Activated CD4-positive, CD25-positive, alpha-beta regulatory T cell treated with anti-CD3 and anti-CD28 coated beads, Interleukin-2, amount 50 U/mL, for 24 hours (primary cell): Measurements from ENCODE around the gene ZNF516.

Experiments used
- ATAC-seq, 2 donors: fragments of 150-1000 bp; cut with Tn5 transposase; one replicate each; pipeline ENCODE4 v1.10.0; 2021; ENCODE audit warnings: mild to moderate bottlenecking in 1 of 2, moderate library complexity in 1 of 2

ZNF516 gene

DNA sequence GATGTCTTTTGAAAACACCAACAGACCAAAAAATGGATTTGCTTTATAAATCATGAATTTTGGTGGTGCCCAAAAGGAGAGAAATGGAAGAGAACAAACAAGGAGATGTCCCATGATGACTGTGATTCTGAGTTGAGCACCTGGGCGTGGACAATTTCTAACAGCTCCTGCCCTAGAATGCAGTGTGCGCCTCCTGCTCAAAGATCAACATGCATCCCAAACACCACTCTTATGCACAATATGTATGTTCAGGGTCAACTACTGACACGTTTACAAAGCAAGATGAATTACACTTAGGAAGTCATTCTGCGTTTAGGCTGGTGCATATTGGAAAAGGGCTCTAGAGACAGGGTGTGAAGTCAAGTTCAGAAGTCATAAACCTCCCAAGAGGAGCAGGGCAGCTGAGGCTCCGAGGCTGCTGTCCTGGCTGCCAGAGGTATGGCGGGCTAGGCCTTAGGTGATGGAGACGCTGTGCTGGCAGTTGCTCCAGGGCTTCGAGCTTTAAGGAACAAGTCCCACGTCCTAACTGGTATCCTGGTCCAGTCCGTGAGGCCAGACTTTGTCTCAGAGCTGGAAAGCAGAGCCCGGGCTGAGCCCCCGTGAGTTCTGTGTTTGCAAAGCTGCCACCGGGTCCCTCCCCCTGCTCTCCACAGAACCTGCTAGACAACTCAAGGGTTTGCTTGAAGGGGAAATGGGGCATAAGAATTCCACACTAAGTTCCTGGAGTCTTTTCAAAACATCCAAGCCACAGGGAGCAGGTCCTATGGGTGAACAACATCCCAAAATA lies 74.0 kb downstream of the ZNF516 start:
- ATAC-seq: no peak

DNA sequence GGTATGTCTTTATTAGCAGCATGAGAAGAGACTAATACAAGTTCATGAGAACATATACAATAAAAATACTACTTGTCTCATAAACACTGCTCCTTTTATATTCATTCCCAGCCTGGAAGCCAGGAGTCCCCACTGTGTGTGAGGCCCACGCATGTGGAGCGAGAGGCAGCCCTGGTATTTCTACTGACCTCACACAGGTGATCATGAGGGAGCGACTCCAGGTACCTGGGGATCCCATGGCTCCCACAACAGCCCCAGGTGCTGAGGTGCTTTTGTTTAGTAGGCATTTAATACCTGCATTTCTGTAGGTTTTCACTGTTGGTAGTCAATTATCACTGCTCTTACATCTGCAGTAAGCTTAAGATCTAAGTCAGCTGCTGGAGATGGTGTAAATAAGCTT lies 75.2 kb downstream of the ZNF516 start:
- ATAC-seq: no peak

DNA sequence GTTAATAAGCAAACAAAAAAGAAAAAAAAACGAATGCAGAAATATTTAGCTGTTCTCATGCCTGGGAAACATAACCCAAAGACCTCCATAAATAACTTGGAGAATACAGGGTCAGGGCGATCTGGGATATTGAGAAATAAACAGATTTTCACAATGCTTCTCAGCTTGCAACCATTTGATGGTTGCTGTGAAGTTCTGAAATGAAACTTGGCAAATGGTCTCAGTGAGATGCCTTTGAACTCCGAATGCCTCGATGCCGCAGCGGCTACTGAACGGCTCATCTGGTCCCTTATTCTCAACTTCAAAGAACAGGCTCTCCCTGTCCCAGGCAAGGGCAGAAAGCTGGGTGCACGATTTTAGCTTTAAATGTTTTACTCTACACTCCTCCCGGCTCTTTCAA lies 78.1 kb downstream of the ZNF516 start:
- ATAC-seq: no peak

DNA sequence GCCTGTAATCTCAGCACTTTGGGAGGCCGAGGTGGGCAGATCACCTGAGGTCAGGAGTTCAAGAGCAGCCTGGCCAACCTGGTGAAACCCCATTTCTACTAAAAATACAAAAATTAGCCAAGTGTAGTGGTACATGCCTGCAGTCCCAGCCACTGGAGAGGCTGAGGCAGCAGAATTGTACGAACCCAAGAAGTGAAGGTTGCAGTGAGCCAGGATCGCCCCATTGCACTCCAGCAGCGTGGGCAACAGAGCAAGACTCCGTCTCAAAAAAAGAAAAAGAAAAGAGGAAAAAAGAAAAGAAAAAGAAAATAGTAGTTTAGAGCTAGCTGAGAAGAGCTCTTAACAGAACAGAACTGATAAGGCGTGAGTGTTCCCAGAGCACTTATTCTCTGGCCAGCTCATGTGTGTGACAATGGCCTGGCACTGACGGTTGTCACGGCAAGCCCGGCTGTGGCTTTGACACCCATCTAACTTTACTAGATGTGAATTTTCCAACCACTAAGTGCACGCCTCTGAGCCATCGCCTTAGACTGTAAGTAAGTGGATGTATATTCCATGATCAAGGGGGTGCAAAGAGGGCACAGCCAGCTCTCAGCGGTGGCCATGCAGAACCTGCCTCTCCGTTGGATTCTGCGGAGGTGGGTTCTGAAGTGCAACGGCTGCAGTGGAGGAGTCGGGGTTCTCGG lies 80.0 kb downstream of the ZNF516 start:
- ATAC-seq: no peak

DNA sequence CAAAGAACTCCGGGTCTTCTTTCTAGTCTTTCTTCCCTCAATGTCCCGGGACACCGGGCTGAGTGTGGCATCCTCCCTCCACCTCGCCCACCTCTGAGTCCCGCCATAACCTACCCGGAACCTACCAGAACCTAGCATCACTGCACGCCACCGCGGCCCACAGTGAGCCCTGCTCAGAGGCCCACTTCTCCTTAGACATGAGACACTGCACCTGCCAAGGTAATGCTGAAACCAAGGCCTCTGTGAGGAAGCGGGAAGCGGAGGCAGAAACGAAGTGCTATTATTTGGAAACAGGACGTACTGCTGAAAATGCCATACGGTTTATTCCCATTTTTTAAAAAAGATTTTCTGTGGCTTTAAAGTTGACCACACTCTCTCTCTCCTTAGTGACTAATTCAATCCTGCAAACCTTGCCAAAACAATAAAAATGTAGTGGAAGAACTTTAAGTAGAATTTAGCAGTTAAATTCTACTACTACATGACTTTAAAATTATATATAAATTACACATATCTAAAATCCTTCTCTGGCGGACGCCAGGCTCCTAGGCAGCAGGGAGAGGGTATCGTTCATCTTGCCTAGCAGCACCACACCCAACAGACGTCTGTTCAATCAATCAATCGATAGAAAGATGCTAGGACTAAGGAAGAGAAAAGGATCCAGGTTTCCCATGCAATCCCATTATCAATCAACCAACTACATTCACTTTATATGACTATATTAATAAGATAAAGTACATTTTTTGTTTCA lies 82.0 kb downstream of the ZNF516 start:
- no peak for ATAC-seq

DNA sequence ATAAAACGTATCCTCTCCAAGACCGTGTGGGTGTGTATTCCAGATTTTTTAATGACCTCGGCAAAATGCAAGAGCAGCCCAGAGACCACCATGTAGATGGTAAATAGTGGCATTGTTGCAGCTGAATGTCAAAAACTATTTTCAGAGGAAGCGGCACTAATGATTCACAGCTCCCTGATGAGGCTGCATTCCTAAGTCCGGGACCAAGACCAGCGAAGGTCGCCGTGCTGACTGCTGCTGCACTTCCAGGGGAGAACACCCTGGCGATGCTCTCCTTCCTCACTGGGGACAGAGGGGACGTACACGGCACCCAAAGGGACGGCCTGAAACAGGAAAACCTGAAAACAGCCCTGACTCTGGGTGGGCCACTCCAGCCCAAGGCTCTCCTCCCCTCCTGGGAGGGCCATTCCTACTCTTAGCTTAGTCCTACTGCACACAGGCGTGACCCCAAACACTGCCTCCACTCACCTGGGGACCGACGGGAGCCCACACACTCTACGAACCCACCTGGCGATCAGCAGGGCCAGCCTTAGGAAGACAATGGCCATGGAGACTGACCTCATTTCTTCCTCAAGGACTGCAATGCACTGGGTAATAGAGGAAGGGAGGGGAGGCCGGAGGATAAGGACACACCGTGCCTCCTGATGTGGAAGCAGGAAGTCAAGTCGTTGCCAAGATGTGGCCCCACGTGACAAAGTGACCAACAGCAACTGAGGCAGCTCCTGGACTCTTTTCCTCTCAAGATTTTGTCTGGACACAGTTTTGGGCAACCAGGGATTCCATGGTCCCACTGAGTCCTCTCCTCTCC lies 82.8 kb downstream of the ZNF516 start:
- no peak for ATAC-seq

DNA sequence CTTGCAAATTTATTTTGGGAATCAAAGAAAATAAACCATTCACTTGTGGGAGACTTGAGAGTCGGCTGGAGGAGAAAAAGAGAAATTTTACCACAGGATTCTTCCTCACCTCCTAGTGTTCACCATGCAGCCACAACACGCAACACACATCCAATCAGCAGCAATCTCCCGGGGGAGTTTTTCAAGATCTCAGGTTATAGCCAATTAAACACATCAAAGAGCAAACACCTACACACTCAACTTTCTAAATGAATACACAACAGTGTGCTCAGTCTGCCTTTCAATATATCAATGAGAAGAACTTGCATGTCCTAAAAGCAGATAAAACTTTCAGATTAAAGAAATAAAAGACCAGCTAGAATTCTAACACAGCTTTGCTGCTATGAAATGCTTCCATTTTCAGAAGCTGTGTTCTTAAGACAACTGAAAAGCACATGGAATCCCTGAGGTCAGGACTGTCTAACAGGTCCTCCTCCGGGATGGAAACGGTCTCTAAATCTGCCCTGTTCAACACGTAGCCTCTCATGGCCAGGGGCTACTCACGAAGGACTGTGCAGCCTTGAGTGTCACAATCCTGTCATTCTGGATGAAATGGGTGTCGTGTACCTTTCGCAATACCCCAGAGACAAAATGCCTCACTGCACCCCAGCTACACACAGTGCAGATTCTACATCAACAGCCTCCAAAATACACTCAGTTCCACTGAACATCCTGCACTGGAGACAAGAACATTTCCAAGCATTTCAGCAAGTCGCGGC lies 84.2 kb downstream of the ZNF516 start:
- peak; percentile 74 to 81 for ATAC-seq

DNA sequence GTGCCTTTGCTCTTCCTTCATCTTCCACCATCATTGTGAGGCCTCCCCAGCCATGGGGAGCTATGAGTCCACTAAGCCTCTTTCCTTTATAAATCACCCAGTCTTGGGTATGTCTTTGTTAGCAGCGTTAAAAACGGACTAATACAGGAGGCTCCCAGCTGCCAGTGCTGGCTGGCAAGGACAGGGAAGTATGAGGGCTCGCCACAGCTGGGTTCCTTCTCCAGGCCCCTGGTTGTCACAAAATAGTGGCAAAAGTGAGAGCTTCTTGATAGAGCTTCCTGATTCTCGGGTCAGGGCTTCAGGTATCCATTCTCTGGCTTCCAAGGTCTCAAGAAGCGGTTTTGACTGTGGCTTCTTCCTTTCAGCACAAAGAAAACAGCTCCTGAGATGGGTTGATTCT lies 85.0 kb downstream of the ZNF516 start:
- no peak for ATAC-seq

DNA sequence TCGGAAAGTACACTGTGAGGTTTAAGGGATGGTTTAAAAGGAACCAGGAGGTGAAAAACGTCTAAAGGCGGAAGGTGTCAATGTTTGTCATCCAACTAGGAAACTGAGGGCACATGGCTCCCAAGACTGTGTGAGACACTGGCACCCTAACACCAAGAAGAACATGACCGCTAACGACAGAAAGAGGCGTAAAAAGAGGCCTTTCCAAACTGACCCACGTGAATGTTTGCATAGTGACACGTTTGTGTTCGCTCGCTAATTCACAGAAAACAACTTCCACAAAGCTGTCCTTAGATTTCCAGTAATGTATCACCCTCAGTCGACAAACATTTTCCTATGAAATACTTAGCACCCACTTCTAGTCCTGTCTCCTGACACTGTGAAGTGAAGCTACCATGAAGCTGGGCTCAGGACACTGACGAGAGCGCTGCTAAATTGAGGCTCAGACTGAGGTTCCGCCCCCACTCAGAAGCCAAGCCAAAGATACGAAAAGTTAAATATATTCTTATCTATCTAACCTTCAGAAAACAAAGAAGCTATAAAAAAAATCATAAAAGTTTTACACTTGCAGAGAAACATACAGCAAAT lies 86.5 kb downstream of the ZNF516 start:
- no peak for ATAC-seq

DNA sequence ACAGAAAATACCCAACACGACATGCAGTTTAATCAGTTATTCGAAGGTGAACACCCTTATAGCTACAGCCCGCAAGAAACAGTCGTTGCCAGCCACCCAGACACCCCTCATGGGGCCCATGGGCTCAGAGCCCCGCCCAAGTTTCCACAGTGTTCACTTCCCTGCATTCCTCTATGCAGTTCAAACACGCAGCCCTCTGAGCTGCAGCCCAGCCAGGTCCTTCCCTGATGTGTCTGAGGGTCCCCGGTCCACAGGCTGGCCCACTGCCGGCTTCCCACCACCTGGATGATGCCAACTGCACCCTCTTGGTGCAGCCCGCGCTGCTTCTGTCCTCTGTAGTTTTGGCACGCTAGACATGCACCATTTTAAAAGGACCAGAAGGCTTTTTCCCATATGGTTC lies 87.4 kb downstream of the ZNF516 start:
- ATAC-seq: no peak

DNA sequence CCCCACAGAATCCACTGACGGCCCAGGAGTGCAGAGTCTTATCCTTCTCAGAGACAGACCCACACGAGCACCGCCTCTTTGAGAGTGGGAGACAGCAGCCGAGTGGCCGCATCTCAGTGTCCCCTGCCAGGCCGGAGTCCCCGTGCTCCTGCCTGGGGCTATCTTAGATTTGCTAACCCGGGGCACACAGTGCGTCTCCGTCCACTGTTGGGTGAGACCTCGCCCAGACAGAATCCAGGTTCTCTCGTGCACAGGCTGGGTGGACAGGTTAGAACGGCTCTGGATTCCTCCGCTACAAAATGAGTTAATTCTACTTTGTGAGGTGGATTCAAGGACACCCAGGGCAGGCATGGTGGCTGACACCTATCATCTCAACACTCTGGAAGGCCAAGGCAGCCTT lies 88.3 kb downstream of the ZNF516 start:
- ATAC-seq: no peak

DNA sequence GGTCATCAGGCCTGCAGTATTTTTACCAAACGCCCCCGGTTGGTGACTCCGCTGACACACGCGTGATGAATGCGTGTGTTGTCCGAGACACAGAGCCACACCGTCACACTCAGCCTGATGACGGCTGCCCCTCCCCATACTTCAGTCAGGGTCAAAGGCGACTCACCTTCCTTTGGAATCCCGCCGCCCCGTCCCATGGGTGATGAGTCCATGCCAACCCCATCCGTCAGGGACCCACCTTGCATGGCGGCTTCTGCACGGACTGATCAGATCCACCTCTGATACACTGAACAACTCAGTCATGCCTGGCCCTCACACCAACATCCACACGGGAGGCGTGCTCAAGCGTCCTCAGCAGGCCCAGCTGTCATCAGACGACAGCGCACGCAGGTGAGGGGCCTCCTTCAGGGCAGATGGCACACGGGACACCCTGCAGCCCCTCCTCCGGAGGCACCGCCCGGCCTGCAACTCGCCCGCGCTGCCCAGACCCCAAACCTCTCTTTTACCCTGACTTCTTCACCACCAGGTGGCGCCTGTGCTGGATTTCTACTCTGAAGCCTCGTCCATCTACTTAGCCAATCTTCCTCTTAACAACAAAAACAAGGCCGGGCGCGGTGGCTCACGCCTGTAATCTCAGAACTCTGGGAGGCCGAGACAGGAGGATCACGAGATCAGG lies 89.2 kb downstream of the ZNF516 start:
- ATAC-seq: peak in 1 of 2 donors; percentile 44

DNA sequence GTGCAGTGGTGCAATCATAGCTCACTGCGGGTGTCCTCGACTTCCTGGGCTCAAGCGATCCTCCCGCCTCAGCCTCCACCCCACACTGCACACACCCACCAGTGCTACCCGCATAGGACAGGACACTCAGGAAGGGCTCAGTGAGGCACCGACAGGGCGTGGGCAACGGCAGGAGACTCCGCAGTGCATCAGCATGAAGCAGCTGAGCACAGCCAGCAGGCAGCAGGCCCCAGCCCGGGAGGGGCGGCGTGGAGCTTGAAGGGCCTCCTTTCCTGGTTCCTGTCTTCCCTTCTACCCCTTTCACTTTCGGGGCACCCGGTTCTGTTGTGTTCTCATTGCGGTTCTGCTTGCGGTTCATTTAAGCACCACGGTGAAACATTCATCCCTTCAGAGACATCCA lies 89.8 kb downstream of the ZNF516 start:
- ATAC-seq: no peak

DNA sequence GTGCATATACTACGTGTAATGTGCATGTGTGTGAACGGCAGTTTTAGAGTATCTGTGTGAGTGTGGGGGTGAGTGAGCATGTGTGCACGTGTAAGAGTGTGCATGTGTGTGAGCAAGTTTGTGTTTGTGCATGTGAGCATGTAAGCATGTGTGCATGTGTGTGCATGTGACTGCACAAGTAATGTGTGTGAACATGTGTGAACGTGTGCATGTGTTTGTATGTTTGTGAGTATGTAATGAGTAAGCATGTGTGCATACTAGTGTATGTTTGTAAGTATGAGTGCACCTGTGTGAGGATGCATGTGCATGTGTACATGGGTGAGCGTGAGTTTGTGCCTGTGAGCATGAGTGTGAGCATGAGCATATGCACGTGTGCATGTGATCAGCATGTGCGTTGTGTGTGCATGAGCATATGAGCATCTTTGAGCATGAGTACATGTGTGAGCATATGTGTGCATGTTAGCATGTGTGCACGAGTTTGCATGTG lies 90.7 kb downstream of the ZNF516 start:
- no peak for ATAC-seq

DNA sequence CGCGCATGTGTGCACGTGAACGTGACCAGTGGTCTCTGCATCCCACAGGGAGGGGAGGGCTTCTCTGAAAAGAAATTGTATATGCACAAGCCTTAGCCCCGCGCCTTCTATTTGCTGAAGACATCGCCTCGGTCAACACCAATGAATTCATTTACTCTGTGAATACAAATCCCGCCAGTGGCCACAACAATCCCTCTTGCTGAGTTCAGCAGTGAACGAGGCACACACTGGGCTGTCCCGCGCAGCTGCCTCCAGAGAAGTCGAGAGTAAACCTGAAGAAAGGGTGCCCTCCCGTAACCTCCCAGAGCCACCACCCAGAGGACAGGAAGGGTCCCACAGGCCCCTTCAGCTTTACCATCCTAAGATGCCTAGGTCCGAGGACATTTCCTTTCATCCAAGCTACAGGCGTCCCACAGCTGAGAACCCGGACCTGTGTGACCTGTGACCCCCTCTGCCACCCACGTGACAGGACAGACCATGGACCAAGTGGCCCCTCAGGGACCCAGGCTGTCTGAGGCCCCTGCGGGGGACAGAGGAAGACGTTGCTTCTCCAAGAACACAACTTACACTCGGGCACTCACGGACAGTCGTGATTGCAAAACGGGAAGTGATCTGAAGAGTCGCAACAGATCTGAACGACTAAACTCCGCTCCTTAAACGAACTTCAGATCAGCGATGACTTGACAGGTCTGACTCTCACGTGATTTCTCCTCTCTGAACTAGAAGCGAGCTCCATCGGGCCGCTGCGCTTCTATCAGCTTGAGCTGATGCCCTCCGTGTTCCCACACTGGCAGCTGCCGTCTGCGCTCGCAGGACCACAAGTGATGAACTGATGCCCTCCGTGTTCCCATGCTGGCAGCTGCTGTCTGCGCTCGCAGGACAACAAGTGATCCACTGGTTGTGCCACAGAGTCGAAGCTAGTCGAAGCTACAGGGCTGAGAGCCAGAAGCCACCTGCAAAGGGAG lies 92.7 kb downstream of the ZNF516 start:
- ATAC-seq: no peak

DNA sequence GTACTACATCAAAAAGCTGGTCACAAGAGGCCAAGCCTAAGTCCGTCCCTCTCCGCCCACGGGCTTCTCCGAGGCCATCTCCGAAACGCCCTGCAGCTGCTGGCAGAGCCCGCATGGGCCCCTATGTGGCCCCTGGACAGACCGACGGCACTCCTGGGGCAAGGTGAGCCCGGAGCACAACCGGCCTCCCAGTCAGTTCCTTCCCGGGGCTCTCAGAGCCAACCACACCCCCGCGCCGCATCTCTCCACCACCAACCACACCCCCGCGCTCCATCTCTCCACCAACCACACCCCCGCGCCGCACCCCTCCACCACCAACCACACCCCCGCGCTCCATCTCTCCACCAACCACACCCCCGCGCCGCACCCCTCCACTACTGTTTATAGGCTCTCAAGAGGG lies 93.5 kb downstream of the ZNF516 start:
- no peak for ATAC-seq

DNA sequence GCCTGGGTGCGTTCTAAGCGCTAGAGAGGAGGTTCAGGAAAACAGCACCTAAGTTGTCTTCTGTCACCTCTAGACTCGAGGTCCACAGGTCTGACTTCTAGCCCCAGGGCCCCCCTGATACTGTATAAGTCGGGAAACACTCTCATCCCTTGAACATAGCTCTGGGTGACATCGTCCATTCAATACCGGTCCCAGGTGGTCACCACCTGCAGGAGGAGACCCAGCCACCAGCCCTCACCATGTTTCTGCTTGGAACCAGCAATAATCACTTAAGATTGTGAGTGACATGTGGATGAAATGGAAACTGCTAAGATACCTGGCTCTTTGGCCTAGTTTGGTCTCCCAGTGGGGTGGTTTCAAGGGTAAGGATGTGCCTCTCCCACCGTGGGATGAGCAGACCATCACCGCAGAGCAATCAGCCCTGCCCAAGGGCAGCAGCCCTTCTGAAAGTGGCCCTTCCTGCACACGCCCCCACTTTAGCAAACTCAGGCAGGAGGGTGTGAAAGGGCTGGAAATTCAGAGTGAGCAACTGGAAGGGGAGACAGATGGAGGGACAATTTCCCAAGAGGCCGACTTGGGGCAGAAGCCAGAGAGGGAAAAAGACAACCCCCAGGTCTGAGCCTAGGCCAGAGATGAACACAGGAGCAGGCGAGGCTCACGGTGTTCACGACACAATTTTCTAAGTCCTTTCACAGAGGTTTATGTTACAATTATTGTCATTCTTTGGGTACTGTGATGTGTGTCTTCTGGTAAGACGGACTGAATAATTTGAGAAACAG lies 95.2 kb downstream of the ZNF516 start:
- ATAC-seq: no peak

DNA sequence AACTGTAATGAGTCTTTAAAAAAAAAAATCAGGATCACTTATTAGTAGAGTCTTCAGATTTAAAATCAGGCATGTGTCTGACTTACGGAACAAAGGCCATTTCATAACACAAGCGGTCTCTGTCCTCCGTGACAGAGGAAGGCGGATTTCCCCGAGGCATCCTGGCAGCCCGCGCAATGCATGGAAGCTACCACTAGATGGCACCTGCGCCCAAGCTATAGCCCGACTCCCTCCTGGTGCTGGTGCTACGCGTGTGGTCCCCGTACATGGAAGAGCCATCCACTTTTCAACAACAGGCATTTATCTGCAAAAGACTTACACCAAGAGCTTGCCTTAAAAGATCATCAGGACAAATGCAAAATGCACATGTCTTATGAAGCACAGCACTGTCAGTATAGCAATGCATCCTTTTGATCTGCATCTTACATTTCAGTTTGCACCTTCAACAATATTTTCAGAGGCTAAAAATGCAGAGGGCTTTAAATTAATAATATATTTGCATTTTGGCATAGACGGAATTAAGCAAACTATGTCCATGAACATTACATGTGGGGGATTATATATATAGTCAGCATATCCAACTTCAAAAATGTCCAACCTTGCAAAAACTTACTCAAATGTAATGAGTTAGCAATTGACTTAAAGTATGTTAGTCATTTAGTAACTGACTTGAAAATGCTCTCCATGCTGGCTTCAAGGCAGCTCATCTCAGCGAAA lies 96.0 kb downstream of the ZNF516 start:
- peak; percentile 77 to 87 for ATAC-seq
